Left ventricle myocardium inferior (tissue), 1 donor: ENCODE data around the gene DGUOK. TPM values are rescaled to one million over a fixed set of nuclear protein-coding genes. Genes with fewer than 3 reads are reported as not detected.

ENCODE experiments used
- DNase-seq: peaks from one replicate; pipeline ENCODE4 v3.0.0-alpha.2; 2020
- H3K27ac ChIP-seq: fragments of 200-600 bp; replicated peaks from 2 replicates; pipeline ENCODE4 v1.8.0; 2021
- H3K27me3 ChIP-seq: fragments of 200-600 bp; 2 replicates; pipeline ENCODE4 v1.8.0; 2021; ENCODE audit warnings: low read depth
- H3K36me3 ChIP-seq: fragments of 200-600 bp; 2 replicates; pipeline ENCODE4 v1.8.0; 2021
- H3K4me1 ChIP-seq: fragments of 200-600 bp; 2 replicates; pipeline ENCODE4 v1.8.0; 2021
- H3K4me3 ChIP-seq: fragments of 200-600 bp; 2 replicates; pipeline ENCODE4 v1.8.0; 2021; ENCODE audit warnings: mild to moderate bottlenecking, moderate library complexity
- H3K9me3 ChIP-seq: fragments of 200-600 bp; replicated peaks from 2 replicates; pipeline ENCODE4 v1.8.0; 2021
- intact Hi-C: fragments of 100-400 bp; cut with micrococcal nuclease; formaldehyde crosslinking; loops from one replicate; pipeline ENCODE4 v1.11.0; 2022
- total RNA-seq: library from RNA; stranded (reverse); fragmentation: NEBNext Ultra II Directional; extraction: Animal tissue kit (Norgen Biotek cat#: 25700); gene quantifications from one replicate; pipeline ENCODE4 v1.2.1, GENCODE V29; 2021
- TF ChIP-seq, protein P1 (sequence below): fragments of 200-600 bp; IDR thresholded peaks from 2 replicates; pipeline ENCODE4 v1.8.0; 2021; ENCODE audit warnings: antibody characterized with exemption, mild to moderate bottlenecking, borderline replicate concordance
- donor health status: DM: no; HTN: yes; CAD: no; lungs with severe emphysema.

Gene DGUOK
- total RNA-seq, 1 donor from 2014 or later = 21.9 TPM

DNA sequence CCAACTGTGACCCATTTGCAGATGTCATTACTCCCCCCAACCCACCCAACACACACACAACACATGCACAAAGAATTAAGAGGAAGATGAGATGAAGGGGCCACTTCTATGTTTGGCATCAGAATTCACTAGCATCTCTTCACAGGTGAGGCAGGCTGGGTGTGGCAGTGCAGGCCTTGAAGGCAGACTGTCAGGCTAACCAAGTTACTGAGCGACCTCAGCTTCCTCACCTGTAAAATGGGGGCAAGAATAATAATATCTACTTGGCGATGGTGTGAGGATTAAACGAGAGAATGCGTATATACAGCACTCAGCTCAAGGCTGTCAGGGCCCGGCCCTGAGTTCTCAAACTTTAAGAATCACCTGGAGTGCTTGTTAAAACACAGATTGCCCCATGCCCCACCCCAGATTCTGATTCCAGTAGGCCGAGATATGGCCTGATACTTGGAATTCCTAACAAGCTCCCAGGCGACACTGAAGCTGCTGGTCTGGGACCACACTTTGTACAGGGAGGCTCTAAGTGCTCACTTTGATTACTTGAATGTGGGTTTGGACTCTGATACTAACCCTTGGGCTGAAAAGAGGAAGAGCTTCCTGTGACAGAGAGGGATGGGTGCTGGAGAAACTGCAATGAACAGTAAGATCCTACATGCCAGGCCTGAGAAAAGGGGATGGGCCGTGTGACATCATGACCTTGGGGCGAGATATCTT is 32.8 kb upstream of the DGUOK start:
- DNase-seq = no peak
- Histone ChIP-seq H3K9me3 (no peaks in the 10 kb centered on the region), H3K27ac (no peak overlapping the region), H3K36me3 (no peaks in the 10 kb centered on the region), H3K4me3 (no peak overlapping the region), H3K27me3 (peaks cover 13% of the 10 kb centered on the region), H3K4me1 (no peaks in the 10 kb centered on the region)
- TF ChIP-seq, protein P1, sequence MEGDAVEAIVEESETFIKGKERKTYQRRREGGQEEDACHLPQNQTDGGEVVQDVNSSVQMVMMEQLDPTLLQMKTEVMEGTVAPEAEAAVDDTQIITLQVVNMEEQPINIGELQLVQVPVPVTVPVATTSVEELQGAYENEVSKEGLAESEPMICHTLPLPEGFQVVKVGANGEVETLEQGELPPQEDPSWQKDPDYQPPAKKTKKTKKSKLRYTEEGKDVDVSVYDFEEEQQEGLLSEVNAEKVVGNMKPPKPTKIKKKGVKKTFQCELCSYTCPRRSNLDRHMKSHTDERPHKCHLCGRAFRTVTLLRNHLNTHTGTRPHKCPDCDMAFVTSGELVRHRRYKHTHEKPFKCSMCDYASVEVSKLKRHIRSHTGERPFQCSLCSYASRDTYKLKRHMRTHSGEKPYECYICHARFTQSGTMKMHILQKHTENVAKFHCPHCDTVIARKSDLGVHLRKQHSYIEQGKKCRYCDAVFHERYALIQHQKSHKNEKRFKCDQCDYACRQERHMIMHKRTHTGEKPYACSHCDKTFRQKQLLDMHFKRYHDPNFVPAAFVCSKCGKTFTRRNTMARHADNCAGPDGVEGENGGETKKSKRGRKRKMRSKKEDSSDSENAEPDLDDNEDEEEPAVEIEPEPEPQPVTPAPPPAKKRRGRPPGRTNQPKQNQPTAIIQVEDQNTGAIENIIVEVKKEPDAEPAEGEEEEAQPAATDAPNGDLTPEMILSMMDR = no peak
- intact Hi-C loops = no loop called here

DNA sequence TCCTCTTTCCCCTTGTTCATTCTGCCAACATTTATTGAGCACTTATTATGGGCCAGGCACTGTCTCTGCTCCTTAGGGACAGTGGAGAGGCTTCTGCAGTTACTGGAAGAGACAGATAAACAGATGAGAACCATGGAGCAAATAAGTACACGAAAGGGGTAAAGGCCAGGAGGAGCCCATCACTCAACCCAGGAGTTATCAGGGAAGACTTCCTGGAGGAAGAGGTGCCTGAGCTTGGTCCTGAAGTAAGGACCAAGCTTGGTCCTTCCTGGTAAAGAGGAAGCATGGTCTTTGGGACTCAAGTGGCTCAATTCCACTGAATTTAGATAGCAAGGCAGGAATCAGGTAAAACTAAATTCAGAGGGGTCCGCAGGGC is 32.2 kb upstream of the DGUOK start:
- intact Hi-C loops = no loop called here
- Histone ChIP-seq H3K4me3 (no peak overlapping the region), H3K9me3 (no peaks in the 10 kb centered on the region), H3K36me3 (no peaks in the 10 kb centered on the region), H3K27me3 (peaks cover 13% of the 10 kb centered on the region), H3K27ac (no peak overlapping the region), H3K4me1 (no peaks in the 10 kb centered on the region)
- no peak for DNase-seq
- TF ChIP-seq, protein P1 = no peak

DNA sequence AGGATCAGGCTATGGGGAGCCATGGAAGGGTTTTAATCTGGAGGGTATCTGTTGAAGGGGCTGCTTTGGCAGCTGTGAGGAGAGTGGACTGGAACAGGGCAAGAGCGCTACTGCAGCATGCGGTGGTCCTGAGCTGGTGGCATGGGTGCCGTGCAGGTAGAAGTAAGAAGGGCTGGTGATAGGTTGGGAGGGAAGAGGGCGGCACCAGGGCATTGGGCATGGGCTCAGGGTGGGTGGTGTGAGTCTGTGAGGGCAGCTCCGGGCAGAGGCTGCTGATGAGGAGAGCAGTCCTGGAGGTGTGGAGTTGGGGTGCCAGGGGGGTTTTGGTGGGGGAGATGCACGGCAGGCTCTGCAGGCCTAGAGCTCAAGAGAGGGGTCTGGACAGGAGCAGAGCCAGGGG is 31.8 kb upstream of the DGUOK start:
- H3K4me3 ChIP-seq = no peak overlapping the region
- H3K27ac ChIP-seq = no peak overlapping the region

DNA sequence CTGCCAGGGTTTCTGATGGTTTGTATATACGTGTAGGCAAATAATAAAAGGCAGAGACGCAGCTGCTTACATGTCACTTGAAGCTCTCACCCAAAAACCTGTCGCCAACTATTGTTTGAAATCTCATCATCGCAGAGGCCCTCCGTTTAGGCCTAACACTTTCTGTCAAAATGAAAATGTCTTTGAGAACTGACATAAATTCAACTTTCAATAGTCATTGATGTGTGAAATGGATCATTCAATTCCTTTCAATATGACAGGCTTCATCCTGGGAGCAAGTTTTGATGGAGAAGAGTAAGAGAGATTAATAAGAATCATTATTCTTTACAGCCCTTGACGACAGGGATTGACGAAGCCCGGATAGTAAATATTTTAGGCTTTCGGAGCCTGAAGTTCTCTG is 31.2 kb upstream of the DGUOK start:
- no peaks in the 10 kb centered on the region for H3K4me1 ChIP-seq
- no peaks in the 10 kb centered on the region for H3K9me3 ChIP-seq
- no peak for DNase-seq
- no peak overlapping the region for H3K4me3 ChIP-seq
- H3K27me3 ChIP-seq = peaks cover 8% of the 10 kb centered on the region
- H3K27ac ChIP-seq = no peak overlapping the region
- intact Hi-C loops = no loop called here
- no peaks in the 10 kb centered on the region for H3K36me3 ChIP-seq
- TF ChIP-seq, protein P1 = no peak

More for the DNA sequence above, 31.8 kb upstream of the DGUOK start:
- H3K9me3 ChIP-seq = no peaks in the 10 kb centered on the region
- peaks cover 13% of the 10 kb centered on the region for H3K27me3 ChIP-seq
- no peaks in the 10 kb centered on the region for H3K4me1 ChIP-seq
- TF ChIP-seq, protein P1 = no peak
- H3K36me3 ChIP-seq = no peaks in the 10 kb centered on the region
- DNase-seq = no peak
- intact Hi-C loops = no loop called here

DNA sequence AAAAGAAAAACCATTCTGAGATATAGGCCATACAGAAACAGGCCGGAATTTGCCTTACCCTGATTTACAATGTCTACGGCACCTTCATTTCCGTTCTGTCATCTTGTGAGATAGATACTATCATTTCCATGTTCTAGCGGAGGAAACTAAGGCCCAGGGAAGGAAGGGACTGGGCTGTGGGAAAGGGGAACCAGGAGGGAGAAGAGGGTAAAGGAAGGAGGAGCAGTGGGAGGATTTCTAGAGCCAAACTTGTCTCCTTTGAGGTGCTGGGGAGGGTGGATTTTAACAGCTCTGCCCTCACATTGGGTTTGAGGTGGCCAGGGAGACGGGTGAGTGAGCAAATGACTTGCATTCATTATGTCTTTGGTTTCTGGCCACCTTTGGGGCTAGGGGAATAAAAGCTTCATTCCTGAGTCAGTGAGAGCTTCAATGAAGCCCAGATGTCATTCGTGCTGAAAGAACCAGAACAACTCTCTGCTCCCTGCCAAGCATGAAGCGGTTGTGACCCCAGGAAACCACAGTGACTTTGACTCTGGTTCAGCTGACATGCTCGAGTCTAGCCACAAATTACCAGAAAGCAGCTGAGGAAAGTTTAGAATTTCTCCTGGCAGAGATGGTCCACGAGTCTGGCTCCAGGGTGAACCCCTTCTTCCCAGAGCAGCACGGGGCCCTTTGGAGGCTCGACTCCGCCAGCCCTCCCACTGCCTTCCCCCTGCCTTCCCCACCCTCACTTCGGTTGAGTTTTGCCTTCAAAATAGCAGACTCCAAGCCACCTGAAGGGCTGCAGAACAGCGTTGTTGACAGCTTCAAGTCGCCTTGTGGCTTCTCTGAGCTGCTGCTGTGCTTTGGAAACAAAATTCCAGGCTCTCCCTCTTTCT is 30.1 kb upstream of the DGUOK start:
- intact Hi-C loops = no loop called here
- no peak overlapping the region for H3K27ac ChIP-seq
- peaks cover 7% of the 10 kb centered on the region for H3K27me3 ChIP-seq
- TF ChIP-seq, protein P1 = no peak
- H3K4me3 ChIP-seq = no peak overlapping the region
- no peaks in the 10 kb centered on the region for H3K9me3 ChIP-seq
- H3K36me3 ChIP-seq = no peaks in the 10 kb centered on the region
- no peak for DNase-seq
- no peaks in the 10 kb centered on the region for H3K4me1 ChIP-seq
